ENCODE results near the gene ST6GALNAC4.

GRCh38 chr9:127929625-127929979, 12.8 kb upstream of the ST6GALNAC4 start:
- TF ChIP-seq, protein P1, sequence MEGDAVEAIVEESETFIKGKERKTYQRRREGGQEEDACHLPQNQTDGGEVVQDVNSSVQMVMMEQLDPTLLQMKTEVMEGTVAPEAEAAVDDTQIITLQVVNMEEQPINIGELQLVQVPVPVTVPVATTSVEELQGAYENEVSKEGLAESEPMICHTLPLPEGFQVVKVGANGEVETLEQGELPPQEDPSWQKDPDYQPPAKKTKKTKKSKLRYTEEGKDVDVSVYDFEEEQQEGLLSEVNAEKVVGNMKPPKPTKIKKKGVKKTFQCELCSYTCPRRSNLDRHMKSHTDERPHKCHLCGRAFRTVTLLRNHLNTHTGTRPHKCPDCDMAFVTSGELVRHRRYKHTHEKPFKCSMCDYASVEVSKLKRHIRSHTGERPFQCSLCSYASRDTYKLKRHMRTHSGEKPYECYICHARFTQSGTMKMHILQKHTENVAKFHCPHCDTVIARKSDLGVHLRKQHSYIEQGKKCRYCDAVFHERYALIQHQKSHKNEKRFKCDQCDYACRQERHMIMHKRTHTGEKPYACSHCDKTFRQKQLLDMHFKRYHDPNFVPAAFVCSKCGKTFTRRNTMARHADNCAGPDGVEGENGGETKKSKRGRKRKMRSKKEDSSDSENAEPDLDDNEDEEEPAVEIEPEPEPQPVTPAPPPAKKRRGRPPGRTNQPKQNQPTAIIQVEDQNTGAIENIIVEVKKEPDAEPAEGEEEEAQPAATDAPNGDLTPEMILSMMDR (IDR thresholded peaks at IDR 0.05) = no peak
- TF ChIP-seq POLR2AphosphoS5 (IDR thresholded peaks at IDR 0.05; ENCODE audit: low read depth, low read length) = no peak
- no peak for TF ChIP-seq SIN3A (IDR thresholded peaks at IDR 0.05; ENCODE audit: borderline replicate concordance, insufficient read depth, low read depth, low read length)

Measured in Panc1 (cell line).